RKO (cell line): ENCODE results near the gene AGAP1.

Source experiments
- DNase-seq: peaks from one replicate; pipeline ENCODE4 v3.0.0-alpha.2; 2016; ENCODE audit warnings: low spot score

AGAP1 gene

DNA sequence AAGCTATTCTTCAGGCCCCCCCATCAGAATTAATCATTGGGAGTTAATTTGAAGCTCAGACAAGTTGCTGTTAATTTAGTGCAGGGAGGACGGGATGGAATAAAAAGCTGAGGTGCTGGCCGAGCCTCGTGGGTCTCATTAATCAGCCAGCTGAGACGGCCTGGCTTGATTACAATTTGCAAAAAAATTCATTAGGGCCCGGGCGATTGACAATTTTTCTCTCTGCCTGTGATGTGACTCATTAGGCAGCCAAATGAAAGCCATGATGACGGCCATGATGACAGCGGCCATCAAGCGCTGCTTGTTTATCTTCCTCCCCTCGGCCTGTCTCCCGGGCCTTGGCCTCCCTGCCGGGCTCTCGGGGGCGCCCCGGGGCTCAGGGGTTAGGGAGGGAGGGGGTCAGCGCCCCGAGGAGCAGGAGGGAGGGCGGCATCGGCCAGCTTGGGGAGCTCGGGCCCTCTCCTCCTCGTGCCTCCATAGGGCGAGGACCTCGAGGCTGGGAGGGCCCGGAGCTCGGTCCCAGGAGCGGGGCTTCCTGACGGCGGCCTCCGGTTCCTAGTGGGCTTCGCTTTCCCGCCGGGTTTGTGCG lies 669.1 kb downstream of the AGAP1 start:
- no peak for DNase-seq

DNA sequence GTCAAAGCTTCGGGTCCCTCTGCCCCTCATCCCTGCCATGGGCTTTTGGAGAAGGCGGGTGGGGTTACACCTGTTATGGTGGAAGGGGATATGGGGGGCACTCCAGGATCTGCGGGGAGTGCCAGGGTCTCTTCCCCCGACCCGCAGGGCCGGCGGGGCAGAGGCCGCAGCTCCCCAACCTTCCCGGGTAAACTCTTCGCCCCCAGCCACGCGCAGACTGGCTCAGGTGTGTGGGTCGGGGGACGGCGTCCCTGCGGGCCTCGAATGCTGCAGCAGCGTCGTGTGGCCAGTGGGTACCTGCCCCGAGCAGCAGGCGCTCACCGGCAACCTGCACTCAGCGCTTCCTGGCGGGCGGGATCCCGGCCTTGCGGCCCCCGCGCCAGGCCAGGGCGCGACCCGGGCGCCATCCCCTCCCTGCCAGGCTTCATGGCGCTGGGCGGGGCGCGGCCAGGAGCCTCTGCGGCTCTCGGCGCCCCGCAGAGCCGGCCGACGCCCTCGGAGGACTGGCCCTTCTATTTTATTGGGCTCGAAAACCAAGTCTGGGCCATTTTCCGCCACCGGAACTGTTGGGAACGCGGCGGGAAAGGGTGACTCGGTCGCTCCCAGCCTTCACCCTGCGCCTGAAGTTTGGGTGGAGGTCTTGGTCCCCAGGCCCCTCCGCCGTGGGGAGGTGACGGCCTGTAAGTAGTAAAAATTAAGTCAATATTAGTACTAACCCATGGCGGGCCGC lies 669.8 kb downstream of the AGAP1 start:
- no peak for DNase-seq

DNA sequence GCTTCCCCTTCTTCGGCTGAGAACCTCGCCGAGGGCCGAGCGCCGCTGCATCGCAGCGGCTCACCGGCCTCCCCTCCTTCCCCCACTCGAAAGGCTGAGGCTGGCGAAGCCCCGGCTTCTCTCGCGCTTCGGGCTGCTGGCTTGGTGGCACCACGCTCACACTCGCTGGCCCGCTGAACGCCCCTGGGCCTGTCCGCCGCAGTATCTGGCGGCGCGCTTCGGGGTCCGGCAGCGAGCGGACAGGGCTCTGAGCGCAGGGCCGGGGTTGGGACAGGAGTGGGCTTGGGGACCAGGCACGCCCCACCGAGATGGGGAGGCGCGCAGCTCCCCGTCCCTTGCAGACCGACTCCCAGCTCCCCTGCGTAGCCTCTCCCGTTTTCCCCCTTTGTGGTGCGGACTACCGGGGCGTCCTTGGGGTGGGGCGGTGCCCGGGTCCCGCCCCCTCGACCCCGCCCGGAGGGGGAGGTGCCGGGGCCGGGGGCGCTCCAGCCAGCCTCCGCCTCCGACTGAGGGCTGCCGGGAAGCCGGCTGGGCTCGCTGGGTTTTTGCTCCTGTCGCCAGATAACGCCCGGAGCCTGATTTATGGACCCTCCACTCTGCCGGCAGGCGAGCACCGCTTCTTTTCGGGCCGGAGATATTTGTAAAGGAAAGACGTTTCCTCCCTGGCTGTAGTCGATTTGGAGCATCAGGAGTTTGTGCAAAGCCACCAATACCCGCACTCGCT lies 670.5 kb downstream of the AGAP1 start:
- no peak for DNase-seq

DNA sequence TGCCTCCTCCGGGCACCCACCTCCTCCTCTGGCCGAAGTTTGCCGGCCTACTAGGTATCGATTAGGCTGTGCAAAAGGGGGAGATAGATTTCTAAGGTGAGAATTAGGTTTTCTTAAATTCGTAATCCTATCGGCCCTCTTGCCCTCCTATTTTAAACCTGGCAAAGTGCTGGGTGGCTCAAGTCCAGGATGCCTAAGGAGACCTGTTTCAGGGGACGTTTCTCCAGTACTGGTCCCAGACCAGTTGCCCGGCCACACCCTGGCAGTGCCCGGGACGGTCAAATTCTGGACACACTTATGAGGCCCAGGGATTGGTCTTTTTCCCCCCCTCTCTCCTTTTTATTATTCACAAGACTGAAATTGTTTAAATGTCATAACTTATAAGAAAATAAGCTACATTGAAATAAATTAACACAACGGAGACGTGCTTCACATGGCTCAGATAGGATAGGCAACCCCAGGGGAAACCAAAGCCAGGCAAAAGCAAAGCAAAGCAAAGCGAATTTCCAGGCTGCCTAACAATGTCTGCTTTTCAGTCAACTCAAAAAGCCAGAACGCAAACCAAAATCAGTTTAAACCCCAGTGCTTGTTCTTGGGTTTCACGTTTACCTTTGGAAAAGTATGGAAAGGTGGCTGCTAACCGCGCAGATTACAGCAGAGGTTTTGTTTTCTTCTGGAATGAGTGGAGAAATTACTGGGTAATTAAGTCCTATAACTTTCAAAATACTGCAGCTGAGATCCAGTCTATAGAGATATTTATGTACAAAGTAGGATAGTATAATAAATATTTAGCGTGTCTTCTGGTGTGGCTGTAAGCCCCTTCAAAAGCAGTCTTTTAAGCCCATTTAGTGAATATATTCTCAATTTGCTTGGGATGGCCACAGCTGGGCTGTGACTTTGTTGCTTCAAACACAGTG lies 671.3 kb downstream of the AGAP1 start:
- DNase-seq = no peak

DNA sequence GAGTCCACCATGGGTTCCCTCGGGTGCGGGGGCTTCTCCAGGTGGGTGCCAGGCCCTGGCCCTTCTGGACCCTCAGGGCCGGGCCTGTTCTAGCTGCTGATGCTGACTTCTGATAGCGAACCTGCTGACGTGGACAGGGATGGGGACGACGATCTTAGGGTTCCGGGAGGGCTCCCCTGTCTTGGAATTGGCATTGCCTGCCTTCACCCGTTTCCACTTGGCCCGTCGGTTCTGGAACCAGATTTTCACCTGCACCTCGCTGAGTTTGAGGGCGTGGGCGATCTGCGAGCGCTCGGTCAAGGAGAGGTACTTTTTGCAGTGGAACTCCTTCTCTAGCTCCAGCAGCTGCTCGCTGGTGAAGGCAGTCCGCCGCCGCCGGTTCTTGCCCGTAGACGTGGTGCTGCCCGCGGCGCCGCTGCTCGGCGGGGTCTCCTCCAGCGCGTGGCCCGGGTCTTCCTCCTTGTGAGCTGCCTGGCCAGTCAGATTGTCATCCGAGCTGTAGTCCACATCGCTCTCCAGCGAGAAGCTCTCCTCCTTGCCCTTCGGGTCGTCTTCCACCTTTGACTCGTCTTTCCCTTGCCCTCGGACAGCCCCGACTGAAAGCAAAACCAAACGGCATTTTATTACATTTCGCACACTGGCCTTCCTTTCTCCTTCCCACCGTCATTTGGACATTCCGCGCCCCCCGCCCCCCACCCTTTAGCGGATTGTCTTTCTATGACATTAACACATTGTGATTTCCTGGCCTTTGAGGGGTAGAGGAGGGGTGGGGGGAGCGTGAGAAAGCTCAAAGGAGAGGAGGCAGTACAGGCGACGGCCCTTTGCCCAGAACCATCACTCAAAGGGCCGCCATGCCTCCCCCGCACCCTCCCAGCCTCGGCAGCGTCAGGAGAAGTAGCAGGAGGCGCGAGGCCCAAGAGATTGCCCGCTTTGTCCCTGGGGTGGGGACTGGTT lies 672.3 kb downstream of the AGAP1 start:
- DNase-seq = no peak

DNA sequence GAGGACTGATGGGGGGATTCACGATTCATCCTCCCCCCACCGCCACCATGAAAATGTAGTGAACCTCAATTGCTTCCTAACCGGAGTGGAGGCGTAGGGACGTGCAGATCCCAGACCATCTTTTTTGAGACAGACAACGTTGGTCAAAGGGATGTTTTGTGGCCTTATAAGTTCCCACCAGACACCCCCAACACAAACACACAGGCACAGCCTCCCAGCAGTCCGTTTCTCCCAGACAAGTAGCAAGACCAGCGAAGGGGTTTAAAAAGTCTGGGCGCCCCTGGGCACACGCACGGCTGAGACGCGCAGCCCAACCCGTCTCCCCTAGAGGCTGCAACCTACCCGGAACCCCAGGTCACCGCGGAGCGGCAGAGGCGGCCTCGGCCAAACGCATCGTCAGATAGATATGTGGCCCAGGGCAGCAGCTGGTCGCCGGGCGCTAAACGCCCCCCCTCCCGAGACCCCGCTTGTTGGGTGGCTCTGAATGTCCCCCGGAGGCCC lies 673.0 kb downstream of the AGAP1 start:
- no peak for DNase-seq

DNA sequence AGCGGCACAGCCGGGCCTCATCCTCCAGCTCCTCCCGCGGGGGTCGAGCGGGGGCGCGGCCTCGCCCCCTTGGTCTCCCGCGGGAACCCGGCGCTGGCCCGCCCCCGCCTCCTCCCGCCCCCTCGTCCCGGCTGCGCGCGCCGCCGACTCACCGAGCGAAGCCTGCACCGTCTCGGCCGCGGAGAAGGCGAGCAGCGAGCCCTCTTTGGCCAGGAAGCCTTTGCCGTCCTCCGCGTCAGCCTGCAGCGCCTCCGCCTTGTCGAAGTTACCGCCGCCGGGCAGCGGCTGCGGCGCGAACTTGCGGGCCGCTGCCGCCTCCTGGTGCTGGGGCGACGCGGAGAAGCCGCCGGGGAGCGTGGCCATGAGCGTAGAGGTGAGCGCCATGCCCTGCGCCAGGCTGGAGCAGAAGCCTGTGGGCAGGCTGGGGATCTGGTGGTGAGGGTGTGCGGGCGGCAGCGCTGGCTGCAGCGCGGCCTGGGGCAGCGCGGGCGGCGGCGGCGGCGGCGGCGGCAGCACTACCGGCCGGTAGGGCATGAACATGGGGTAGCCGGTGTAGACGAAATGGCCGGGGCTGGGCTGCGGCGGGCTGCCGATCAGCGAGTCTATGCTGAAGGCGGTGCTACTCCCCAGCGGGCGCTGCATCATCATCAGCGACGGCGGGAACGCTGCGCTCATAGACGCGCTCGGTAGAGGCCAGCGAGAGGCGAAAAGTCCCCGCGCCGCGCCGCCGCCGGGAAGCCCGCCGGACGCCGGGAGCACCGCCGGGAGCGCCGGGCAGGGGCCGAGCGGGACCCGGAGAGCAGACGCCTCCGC lies 673.7 kb downstream of the AGAP1 start:
- no peak for DNase-seq

DNA sequence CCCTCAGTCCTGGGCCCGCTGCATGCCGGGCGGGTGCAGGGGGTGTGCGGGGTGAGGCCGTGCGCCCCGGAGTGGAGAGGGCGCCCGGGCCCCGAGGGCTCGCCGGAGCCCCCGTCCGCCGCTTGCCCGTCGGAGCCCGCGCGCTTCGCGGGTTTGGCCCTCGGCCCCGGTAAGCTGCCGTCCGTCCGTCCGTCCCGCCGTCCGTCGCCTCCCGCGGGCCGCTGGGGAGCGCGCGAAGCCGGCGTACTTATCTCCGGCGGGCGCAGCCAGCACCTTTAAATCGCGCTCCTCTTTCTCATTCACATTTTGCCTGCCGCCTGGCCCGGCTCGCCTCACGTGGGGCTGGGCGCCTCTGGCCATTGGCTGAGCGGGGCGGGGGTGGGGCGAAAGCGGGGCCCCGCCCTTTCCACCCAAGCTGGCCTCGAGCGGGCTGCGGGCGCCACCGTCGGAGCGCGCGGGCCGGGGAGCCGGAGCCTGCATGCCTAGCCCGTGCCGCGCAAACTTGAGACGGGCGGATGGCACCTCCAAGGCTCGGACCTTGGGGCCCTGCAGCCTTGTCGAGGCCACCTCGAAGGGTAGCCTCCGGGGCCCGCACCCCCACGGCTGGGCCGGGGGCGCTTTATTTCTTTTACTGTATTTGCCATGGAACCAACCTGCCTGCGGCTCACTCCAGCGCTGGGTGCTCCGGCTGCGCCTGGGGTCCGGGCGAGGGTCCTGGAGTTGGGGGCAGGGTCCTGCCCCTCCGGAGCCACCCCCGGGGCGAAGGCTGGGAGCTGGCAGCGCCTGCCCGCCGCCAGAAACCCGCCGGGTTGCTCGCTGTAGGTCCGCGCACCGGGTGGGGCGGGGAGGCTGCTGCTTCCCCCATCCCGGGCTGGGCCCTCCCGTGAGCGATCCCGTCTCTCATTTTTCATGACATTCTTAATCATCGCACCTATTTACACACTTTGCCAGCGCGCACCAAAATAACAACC lies 674.6 kb downstream of the AGAP1 start, which contains the start of gene GBX2:
Gene GBX2 (minus strand): TSS at position 277 of the 971 bp plus-strand sequence. CDS start 415 bp downstream, outside the sequence.
- no peak for DNase-seq

DNA sequence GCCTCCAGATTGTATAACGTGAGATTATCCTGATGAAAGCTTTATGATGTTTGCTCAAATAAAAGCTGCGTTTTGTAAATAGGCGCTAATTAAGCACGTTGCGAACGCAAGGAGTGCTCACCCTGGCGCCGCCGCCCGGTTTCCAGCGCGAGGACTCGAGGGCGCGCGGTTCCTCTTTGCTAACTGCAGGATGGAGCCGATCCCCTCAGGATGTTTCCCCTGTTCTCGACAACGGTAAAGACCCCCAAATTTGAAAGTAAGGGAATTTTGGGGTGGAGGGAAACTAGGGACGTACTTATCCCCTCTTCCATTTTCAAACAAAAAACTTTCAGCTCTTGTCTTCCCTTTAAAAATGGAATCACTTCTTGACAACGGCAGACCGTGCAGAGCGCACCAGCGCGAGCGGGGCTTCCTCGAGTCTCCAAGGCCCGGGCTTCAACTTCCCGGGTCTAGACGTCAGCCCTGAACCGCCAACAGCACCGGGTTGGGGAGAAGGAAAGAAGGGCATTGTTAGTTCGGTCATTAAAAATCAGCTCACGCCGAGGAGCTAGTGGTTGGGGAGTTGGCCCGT lies 675.4 kb downstream of the AGAP1 start:
- DNase-seq = no peak

DNA sequence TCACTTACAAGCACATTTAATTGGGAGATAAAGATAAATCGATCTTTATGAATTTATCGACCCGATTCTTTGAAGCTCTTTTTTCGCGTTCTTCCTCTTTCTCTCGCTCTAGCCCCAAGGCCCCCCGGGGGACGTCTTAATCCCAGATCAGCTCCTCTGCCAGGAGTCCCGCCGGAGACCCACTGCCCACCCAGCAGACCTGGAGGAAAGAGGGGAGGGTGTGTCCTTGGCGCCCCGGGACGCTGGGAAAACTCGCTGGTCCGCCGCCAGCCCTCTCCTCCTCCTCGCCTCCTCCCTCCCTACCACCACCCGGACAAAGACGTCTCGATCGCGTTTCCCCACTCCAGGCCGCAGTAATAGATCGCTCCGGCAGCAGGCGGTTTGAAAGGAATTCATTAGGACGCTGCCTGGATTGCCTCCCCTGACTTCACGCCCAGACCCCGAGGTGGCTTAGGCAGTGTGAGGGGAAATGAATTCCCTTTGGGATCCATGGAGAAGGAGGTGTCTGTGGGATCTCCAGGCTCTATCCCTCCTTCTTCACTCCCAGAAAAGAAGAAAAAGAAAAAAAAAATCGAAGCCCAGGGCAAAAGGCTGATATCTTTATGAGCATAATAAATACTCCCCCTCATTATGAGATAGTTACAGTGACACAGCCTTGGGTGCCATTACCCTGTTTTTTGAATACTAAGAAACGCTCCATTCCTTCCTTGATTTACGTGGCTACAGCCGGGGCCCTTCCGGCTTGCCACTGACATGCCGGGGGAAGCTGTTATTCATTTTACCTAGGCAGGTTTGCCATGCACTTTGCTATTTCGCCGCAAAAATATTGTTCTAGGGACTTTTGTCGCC lies 676.1 kb downstream of the AGAP1 start:
- no peak for DNase-seq

DNA sequence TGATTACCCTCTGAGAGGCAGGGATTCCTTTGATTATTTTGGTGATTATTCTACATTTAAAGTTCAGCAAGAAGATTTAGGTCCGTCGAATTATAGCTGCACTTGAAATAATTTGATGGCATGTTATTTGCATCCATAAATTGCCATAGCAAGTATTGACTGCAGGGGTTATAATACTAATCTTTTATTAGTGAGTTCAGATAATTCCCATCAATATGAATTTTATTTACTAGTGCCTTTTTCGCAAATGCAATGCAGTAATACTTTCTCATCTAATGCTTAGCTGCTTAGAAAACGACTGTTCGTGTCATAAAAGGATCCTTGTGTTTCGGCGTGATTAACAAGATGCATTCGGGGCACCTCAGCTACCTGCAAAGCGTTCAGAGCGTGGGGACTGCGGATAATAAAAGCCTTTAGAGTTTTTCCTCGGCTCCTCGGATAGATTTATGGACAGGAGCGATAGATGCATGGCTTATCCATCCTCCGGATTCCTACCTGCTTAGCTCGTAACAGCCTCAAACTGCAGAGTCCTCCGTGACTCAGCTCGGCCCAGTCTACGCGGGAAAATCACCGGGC lies 676.8 kb downstream of the AGAP1 start:
- no peak for DNase-seq

DNA sequence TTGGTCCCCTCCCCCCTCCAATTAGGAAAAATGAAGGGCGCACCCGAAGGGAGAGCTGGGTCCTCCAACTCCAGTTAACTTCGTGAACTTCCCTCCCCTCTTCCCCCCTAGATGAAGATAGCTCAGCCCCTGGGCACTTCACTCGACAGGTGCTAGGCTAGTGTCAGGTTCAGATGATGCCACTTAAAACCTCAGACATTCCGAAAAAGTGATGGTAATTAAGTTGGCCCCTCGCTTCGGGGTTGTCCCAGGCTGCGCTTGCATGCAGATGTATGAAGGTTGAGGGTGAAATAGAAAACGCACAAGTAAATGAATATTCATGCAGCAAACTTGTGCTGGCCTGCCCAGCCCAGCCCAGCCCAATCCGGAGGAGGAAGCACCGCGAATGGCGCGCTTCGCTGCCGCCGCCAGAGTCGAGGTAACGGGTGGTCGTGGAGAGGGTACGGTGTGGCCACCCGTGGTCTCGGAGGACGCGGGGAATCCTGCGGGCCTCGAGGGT lies 677.4 kb downstream of the AGAP1 start:
- no peak for DNase-seq

DNA sequence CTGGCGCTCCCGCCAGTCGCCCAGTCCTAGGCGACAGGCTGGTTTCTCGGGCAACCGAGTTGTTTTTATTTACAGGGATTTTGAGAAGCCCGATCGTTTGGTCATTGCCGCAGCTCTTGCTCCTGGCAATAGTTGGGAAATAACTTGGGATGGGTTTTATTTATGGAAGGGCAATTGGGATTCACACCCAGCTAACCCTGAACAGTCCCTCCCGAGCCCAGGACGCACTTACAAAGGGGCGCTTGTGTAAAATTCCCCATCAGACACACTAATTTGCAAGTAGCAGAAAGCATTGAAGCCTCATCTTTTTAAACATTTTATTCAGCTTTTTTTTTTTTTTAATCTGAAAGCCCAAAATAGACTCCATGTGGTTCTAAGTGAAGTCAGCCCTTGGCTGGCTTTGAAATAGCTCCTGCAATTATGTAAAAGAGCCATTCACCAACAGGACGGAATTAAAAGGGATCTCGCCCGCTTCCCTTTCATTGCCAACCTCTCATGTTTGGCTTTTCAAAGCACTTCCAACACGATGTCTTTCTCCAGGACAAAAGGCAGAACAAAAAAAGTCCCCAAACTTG lies 677.9 kb downstream of the AGAP1 start:
- no peak for DNase-seq

DNA sequence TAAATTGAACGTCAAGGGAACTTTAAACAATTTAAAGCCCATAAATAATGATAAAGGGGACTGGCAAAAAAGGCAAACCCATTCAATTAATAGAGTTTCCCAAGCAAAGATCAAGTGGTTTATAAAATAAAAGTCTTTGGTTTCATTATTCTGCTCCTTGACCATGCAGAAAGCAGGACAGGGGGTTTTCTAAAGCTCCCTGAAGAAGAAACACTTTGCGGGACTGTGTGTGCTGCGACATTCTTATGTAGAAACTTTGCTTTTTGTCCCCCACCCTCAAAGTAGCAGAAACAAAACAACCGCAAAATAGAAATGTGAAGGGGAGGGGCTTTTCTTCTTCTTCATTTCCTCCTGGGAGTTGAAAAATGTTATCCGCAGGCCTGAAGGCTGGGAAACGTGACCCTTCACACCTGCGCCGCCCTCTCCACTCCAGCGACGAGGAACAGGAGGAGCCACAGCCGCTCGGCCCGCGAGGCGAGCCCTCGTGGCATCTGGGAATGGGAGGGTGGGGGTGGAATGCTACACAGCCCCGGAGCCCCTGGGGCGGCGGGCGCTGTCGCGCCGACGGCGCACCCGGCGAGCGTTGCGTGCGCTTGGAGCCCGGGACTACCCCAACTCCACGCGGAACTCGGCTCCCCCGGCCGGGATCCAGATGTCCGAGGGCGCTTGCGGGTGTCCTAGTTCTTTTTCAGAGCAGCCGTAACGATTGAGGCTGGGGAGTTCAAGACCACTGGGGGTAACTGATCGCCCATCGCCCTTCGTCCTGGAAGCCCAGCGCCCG lies 678.6 kb downstream of the AGAP1 start:
- no peak for DNase-seq

DNA sequence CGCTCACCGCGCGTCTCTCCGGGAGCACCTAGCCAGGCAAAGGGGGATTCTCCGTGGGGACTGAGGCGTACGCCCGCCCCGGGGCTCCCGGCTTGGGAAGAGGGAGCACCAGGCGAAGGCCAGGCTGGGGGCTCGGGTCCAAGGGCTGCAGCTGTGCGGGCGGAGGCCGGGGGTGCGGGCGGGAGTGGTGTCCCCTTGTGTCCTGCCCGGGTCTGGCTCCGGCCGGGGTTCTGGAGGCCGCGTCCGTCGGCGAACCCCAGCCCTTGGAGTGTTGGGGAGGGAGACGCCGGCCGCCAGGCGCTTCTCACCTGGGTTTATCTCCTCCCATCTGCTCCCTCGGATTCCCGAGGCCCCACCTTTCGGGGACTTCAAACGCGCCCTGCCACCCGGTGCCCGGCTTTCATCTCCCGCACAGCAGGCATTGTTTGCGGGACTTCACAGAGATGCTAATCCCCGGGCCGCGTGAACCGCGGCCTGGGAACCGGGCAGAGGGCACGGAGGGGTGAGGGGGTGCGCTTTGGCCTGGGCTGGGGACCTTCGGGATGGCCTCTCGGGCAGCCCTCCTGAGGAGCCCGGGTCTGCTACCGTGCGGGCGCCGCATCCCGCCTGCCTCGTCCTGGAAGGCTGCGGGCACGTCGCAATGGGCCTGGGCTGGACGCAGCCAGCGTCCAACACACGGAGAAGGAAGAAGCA lies 679.3 kb downstream of the AGAP1 start:
- DNase-seq = no peak
